Measurements from ENCODE around the gene JMJD1C.
A peak's percentile ranks its signal among the peaks of the same experiment; 100 is the strongest.
"Not testable (repeated sequence)": the region's sequence is repeated elsewhere in the genome, so short reads cannot be mapped to it uniquely, and the experiment has no call there.

Gene JMJD1C

DNA sequence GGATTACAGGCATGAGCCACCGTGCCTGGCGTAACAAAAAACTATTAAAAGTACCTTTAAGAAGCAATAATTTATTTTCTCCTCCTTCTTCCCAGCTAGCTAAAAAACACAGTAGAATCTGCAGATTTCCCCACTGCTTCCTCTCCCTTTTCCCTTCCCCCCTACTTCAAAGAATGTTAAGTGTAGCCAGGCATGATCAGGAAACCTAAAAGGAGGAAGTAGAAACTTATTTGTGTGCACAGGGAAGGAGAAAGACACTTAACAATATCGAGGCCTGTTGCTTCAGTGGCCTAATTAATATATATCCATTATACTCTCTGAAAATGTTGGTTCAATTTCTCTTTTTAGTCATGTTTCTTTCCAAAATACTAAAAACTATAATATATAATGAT is 204.9 kb downstream of the JMJD1C start:
- DNase-seq (ENCODE audit: low spot score): no peak

- no peak for DNase-seq (ENCODE audit: low spot score)
These were observed 205.5 kb downstream of the JMJD1C start for GRCh38 chr10:63260103-63260859.

DNA sequence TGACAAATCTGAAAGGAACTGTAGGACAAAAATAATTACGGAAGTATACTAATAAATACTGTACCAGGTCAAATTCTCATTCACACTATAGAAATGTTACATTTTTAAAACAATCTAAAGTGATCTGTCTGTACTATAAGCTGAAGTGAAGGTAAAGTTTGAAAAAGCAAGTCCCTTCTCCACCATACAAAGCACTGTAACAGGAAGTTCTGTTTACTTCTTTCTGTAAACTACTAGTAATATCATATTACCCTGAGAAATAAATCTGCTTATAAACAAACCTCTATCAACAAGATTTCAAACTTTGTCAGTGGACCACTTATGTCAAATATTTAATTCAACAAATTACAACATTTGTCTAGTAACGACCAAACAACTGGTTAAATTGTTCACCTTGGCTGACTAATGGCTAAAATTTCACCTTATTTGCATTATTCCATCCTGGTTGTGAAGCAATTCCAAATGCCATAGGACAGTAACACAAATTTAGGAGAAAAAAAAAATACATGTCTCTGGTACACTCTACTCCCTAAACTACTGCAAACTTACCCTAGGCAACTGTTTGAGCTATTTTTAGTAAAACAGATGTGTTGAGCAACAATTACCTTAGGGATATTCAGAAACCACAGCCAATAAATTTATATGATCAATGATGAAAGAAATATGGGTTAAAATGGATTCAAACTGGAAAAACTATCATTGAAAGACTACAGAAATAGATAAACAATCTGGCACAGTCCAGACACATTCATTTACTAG is 206.7 kb downstream of the JMJD1C start:
- DNase-seq (ENCODE audit: low spot score): no peak

GRCh38 chr10:63257778-63258177 is 208.0 kb downstream of the JMJD1C start:
- DNase-seq (ENCODE audit: low spot score): no peak

DNA sequence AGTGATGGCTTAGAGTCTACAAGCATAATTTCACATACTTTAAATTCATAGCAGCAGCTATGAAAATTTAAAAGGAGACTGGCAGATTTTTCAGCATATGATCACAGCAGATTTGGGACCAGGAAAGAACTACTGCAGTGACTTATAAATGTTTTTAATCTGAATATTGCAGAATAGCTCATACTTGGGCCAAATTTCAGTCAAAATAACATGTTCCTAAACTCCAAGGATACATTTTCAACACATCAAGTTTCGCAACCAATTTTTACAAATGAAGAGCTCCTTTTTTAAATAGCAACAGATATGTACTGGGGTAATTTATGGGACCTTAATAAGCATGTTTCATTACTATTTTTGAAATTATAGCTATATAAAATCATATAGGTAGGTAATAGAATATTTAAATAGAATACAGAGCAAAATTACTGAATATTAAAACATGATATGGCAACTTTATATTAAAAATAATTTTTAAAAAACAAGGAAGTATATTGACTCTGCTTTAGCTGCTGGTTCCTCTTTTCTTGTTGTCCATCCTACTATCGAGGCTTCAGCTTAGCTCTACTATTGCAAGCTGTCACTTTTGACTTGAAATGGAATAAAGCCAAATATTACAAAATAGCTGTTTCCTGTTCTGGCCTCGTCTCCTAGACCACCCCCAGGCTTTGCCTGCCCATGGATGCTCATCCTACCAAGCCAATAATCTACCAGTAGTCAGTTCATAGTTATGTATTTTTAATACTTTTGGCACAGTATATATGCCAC is 209.6 kb downstream of the JMJD1C start:
- DNase-seq (ENCODE audit: low spot score): no peak

GRCh38 chr10:63255316-63255715 is 210.5 kb downstream of the JMJD1C start:
- DNase-seq (ENCODE audit: low spot score): no peak

GRCh38 chr10:63253040-63253439 is 212.7 kb downstream of the JMJD1C start:
- DNase-seq (ENCODE audit: low spot score): no peak

- no peak for DNase-seq (ENCODE audit: low spot score)
These were observed 213.5 kb downstream of the JMJD1C start for GRCh38 chr10:63252095-63252762.

DNA sequence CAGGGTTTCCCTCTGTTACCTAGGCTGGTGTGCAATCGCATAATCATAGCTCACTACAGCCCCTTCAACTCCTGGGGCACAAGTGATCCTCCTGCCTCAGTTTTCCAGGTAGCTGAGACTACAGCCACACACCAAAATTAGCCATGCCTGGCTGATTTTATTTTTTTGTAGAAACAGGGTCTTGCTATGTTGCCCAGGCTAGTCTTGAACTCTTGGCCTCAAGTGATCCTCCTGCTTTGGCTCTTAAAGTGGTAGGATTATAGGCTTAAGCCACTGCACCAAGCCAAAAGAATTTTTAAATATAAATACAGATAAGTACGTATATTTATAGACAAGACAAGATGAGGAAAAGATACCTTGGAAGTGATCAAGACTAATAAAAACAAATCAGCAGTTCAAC is 215.7 kb downstream of the JMJD1C start:
- no peak for DNase-seq (ENCODE audit: low spot score)

- DNase-seq (ENCODE audit: low spot score): no peak
These were observed 218.0 kb downstream of the JMJD1C start for GRCh38 chr10:63247771-63248170.

- no peak for DNase-seq (ENCODE audit: low spot score)
These were observed 219.4 kb downstream of the JMJD1C start for GRCh38 chr10:63246356-63246755.

DNA sequence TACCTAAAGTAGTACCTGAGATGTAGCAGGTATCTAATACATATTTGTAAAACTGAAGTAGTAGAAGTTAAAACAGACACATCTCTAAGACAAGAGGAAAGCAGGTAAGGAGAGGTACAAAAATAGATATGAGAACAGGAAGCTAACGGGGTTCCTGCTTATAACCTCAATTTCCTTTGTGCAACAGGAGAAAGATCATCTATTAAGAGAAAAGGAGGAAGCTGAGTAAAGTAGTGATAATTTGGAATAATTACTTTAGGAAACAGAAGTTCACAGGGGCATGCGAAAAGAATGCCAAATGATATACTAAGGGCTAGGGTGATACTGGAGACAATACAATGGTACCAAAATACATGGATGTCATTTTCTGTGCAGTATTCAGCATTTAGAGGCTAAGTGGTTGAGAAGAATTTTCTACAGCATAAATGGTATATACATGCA is 223.9 kb downstream of the JMJD1C start:
- DNase-seq (ENCODE audit: low spot score): no peak

DNA sequence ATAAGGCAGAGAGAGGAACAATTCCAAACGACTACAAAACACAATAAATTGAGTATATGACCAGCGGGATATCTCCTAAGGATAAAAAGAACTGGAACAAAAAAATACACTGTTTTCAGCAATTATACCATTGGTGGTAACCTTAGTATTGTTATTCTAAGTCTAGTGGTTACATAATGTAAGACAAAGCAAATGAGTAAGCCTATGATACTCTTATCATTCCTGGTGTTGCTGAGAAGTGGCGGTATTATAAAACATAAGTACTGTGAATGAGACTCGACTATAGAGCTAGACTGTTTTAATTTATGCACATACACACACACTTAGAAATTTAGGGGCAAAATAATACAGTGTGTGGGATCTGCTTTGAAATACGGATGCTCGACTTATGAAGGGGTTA is 225.0 kb downstream of the JMJD1C start:
- no peak for DNase-seq (ENCODE audit: low spot score)

DNA sequence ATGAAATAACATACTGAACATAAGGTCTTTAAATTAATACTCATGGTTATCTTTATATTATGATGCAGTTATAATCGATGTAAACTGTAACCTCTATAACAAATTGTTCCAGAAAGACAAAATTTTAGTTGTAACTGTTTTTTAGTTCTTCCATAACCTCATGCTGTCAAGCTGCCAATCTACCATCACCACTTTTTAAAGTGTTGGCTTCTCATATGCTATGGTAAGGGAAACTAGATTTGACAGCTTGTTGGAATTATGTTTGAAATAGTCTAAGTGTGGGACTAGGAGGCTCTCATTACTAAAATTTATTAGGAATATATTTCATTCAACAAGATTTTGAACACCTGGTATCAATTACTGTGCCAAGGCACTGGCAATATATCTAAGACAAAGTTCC is 227.3 kb downstream of the JMJD1C start:
- no peak for DNase-seq (ENCODE audit: low spot score)

DNA sequence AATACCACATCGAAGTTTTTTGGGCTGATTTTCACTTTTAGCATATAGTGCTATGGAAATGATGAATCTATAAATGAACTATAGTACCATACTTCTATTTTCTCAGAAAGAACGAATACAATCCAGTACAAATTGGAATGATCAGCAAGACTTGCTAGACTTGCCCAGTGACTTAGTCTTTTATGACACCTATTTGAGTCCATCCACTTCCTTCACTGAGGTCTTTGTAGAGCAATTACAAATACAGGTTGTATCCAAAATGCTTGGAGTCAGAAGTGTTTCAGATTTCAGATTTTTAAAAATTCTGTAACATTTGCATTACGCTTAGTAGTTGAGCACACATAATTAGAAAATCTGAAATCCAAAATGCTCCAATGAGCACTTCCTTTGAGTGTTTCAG is 228.4 kb downstream of the JMJD1C start:
- DNase-seq (ENCODE audit: low spot score): no peak

DNA sequence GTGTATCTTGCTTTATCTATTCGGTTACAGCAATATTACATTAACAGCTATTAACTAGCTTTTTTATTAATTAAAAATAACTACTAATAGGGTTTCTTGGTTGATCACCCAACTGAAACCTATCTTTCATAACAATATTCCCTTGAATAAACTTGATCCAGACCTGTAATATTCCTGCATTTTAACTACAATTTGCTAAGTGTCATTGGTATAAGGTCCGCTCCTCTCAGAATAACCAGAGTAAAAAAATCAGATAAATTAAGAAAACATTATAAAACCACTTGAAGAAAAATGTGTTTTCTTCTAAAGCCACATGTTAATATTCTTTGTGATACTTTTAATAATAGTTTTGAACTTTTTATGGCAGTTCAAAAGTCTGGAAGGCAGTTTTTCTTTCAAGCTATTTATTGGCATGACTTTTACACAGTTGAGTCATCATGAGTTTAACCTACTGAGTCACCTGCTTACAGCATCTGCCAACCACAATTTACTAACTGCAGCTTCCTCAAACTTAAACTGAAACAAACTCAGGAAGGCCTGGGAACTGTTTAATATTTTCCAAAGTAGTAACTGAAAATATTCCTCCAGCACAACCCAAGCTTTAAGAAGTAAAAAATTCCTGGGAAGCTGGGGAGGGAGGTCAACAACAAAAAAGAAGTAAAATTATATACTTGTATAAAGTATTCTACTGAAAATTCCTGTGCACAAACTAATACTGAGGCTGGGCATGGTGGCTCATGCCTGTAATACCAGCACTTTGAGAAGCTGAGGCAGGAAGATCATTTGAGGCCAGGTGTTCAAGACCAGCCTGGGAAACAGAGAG is 229.5 kb downstream of the JMJD1C start:
- DNase-seq (ENCODE audit: low spot score): peak; percentile 81

DNA sequence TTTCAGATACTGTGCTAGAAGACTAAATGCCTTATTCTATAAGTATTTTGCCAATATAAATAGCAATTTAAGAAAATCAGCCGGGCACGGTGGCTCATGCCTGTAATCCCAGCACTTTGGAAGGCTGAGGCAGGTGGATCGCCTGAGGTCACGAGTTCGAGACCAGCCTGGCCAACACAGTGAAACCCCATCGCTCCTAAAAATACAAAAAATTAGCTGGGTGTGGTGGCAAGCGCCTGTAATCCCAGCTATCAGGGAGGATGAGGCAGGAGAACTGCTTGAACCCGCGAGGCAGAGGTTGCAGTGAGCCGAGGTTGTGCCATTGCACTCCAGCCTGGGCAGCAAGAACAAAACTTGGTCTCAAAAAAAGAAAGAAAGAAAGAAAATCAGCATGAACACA is 230.6 kb downstream of the JMJD1C start:
- DNase-seq (ENCODE audit: low spot score): not testable (repeated sequence)

GRCh38 chr10:63229161-63229560 is 236.6 kb downstream of the JMJD1C start:
- DNase-seq (ENCODE audit: low spot score): no peak

- DNase-seq (ENCODE audit: low spot score): no peak
These were observed 237.5 kb downstream of the JMJD1C start for GRCh38 chr10:63228237-63228636.

DNA sequence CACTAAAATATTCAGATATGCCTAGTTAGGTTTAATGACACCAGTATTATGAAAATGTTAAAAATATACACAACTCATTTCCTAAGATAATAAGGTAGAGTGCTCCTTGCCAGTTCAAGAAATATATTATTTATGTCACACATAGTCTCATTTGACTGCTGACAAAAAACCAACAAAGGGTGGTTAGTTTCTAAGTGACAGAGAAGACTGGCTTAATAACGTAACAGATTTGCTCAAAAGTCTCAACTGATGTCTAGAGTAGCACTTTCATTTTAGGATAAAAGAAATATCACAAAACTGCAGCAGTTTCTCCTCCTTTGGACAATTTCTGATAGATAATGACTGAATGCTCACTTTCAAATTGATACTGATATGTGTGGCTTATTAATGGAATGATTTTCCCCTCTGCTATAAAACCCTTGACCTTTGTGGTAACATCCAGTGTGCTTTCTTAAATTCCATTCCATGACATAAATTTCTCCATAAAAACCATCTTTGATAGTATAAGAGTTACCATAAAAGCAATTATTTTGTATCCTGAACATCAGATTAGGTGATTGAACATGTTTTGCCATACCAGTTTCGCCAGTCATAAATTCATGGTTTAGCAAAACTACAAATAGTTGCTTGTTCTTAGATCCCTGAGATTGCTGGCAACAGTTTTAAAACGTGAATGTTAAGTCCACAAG is 238.4 kb downstream of the JMJD1C start:
- no peak for DNase-seq (ENCODE audit: low spot score)

DNA sequence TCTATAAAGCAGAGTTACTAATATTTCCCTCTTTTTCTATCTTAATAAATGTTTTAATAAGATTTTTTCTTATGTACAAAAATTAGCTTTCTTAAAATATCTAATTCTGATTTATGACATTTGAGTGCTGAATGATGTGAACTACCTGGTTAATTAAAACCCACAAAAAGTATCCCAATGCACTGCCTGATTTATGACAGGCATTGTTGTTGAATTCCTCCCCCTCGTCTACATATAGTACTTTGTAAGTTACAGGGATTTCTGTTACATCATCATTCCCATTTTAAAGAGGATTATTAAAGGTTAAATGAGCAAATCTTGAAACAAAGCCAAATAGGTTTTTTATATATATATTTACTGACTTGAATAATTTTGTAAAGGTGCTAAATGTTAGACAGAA is 241.5 kb downstream of the JMJD1C start:
- DNase-seq (ENCODE audit: low spot score): no peak
